ENCODE measurements around the gene DPF1. TPM values are rescaled to one million over a fixed set of nuclear protein-coding genes. Genes with fewer than 3 reads are reported as not detected.

DPF1 gene
- total RNA-seq, 1 donor from 2014 or later, result 0.49 TPM

DNA sequence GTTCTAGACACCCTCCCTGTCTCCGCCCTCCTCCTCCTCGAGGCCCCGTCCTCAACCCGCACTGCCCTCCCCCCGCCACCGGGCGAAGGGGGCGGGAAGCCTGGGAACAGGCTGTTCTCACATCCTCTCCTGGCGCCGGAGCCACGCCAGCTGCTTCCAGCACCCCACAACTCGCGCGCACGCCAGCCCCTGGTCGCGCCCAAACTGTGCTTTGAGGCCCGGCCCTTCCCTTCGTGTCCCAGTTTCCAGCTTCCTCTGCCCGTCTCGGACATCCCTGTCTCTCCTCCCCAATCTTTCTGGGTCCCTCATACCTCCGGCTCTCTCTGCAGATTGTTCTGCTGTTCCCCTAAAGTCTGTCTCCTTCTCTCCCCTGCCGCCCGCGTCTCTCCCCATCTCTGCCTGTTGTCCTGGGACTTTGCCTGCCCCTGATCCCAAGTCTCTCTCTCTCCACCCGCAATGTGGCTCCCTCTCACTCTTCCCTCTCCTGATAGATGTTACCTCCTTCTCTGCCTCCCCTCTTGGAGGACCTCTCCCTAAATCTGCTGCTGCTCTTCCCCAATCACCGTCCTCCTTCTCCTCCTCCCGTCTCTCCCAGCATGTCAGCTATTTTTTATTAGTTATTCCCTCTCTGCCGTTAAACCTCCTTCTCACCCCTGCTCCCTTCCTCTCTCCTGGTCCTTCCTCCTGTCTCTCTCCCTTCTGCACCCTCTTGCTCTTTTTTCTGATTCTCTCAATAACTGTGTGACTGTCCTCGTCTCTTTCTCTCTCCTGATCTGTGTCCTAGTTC, 14.2 kb downstream of the DPF1 start:
- TF ChIP-seq, protein P1, sequence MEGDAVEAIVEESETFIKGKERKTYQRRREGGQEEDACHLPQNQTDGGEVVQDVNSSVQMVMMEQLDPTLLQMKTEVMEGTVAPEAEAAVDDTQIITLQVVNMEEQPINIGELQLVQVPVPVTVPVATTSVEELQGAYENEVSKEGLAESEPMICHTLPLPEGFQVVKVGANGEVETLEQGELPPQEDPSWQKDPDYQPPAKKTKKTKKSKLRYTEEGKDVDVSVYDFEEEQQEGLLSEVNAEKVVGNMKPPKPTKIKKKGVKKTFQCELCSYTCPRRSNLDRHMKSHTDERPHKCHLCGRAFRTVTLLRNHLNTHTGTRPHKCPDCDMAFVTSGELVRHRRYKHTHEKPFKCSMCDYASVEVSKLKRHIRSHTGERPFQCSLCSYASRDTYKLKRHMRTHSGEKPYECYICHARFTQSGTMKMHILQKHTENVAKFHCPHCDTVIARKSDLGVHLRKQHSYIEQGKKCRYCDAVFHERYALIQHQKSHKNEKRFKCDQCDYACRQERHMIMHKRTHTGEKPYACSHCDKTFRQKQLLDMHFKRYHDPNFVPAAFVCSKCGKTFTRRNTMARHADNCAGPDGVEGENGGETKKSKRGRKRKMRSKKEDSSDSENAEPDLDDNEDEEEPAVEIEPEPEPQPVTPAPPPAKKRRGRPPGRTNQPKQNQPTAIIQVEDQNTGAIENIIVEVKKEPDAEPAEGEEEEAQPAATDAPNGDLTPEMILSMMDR (IDR thresholded peaks at IDR 0.05; ENCODE audit: borderline replicate concordance), result no peak
- H3K27ac ChIP-seq (replicated peaks), result peak overlapping the region; percentile 83
- H3K4me3 ChIP-seq, result peak overlapping the region; percentile 55
- H3K36me3 ChIP-seq, result peaks cover 21% of the 10 kb centered on the region
- peaks cover 33% of the 10 kb centered on the region for H3K4me1 ChIP-seq
- intact Hi-C loops (cut with micrococcal nuclease), result no loop called here
- DNase-seq, result peak; percentile 88
- H3K9me3 ChIP-seq (replicated peaks), result no peaks in the 10 kb centered on the region
- peaks cover 82% of the 10 kb centered on the region for H3K27me3 ChIP-seq (ENCODE audit: low read depth)

DNA sequence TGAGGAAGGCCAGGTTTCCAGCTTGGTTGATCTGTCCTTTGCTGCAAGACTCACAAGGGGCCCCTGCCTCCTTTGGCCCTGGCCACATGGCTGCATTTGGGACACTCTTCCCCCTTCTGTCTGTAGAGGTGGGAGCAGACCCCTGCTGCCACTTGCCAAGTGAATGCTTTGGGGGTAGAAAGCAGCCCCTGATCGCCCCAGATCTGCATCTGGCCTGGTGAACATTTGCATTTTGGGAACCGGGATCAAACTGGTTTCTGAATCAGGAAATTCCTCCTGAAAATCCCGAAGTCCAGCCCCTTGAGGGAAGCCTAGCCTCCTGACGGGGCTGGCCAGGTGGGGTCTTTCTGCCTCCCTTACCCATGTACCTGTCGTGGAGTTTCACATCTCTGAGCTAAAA, 14.9 kb downstream of the DPF1 start:
- TF ChIP-seq, protein P1 (IDR thresholded peaks at IDR 0.05; ENCODE audit: borderline replicate concordance), result no peak
- Histone ChIP-seq H3K9me3 (replicated peaks) (no peaks in the 10 kb centered on the region), H3K36me3 (peaks cover 28% of the 10 kb centered on the region), H3K4me3 (peak overlapping the region; percentile 55), H3K27me3 (ENCODE audit: low read depth) (peaks cover 77% of the 10 kb centered on the region), H3K4me1 (peaks cover 33% of the 10 kb centered on the region), H3K27ac (replicated peaks) (peak overlapping the region; percentile 83)
- DNase-seq, result no peak
- intact Hi-C loops (cut with micrococcal nuclease), result no loop called here

DNA sequence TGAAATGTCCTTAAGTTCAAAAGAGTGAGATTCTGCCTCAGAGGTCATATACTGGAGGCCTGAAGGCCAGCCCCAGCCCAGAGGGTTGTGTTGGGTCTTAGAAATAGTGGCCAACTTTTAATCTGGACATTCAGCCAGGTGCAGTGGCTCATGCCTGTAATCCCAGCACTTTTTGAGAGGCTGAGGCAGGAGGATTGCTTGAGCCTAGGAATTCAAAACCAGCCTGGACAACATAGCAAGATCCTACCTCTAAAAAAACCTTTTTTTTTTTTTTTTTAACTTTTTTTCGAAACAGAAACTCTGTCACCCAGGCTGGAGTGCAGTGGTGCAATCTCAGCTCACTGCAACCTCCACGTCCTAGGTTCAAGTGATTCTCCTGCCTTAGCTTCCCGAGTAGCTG, 15.5 kb downstream of the DPF1 start:
- no peak overlapping the region for H3K4me3 ChIP-seq
- peaks cover 33% of the 10 kb centered on the region for H3K4me1 ChIP-seq
- TF ChIP-seq, protein P1 (IDR thresholded peaks at IDR 0.05; ENCODE audit: borderline replicate concordance), result no peak
- peak overlapping the region; percentile 83 for H3K27ac ChIP-seq (replicated peaks)
- no peaks in the 10 kb centered on the region for H3K9me3 ChIP-seq (replicated peaks)
- peaks cover 71% of the 10 kb centered on the region for H3K27me3 ChIP-seq (ENCODE audit: low read depth)
- no peak for DNase-seq
- intact Hi-C loops (cut with micrococcal nuclease), result no loop called here
- H3K36me3 ChIP-seq, result peaks cover 34% of the 10 kb centered on the region

DNA sequence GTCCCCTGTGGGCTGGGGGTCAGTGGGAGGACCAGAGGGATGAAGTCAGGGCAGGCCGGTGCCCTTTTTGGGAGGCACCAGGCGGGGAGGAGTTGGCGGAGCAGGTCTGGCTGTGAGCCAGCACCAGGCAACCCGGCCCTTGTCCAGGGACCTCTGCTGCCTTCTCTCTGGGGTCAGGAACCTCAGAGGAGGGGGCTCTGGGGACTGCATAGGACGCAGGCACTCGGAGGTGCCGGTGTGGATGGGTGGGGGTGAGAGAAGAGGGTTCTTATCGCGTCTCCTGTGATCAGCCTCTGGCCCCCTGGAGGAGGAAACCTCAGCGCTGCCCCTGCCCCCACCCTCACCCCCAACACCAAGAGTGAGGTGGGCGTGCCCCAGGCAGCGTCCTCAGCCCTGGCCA, 16.5 kb downstream of the DPF1 start:
- Histone ChIP-seq H3K9me3 (replicated peaks) (no peaks in the 10 kb centered on the region), H3K27ac (replicated peaks) (no peak overlapping the region), H3K36me3 (peaks cover 45% of the 10 kb centered on the region), H3K27me3 (ENCODE audit: low read depth) (peaks cover 62% of the 10 kb centered on the region), H3K4me1 (peaks cover 33% of the 10 kb centered on the region), H3K4me3 (no peak overlapping the region)
- TF ChIP-seq, protein P1 (IDR thresholded peaks at IDR 0.05; ENCODE audit: borderline replicate concordance), result no peak
- no peak for DNase-seq
- intact Hi-C loops (cut with micrococcal nuclease), result no loop called here

DNA sequence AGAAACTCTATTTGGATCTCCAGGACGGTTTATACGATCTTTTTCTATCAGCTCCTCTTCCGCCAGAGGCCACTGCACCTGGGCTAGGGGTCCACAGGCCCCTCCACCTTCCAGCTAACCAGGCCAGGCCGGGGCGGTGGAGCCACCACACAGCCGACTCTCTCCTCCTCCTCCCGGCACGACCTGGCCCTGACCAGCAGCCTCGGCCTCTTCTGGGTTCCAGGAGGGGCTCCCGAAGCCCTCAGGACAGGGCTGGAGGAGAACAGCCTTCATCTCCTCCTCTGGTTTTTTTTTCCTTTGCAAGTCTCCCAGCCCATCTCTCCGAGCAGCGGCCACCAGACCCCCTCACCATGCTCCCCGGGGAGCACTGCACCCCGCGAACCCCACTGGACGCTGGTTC, 17.1 kb downstream of the DPF1 start:
- no peak overlapping the region for H3K4me3 ChIP-seq
- TF ChIP-seq, protein P1 (IDR thresholded peaks at IDR 0.05; ENCODE audit: borderline replicate concordance), result no peak
- H3K27ac ChIP-seq (replicated peaks), result no peak overlapping the region
- intact Hi-C loops (cut with micrococcal nuclease), result no loop called here
- peaks cover 33% of the 10 kb centered on the region for H3K4me1 ChIP-seq
- H3K9me3 ChIP-seq (replicated peaks), result no peaks in the 10 kb centered on the region
- peaks cover 51% of the 10 kb centered on the region for H3K36me3 ChIP-seq
- H3K27me3 ChIP-seq (ENCODE audit: low read depth), result peaks cover 56% of the 10 kb centered on the region
- DNase-seq, result no peak
